Keratinocyte (primary cell): Measurements from ENCODE around the gene LARGE1. TPM values are rescaled to one million over a fixed set of nuclear protein-coding genes. Genes with fewer than 3 reads are reported as not detected.

ENCODE experiments used
- DNase-seq: peaks from one replicate; pipeline ENCODE4 v3.0.0-alpha.2; 2011; ENCODE audit warnings: low read depth, missing footprints, low spot score
- FAIRE-seq: peaks from 2 replicates; lab custom pipeline; 2011; peaks lifted over from hg19 to GRCh38; lab: Jason Lieb, UNC
- H2AFZ ChIP-seq: 2 replicates; pipeline ENCODE4 v1.6.0; 2012; ENCODE audit warnings: low read length, control low read depth, inconsistent platforms; ENCODE audit not compliant: control insufficient read depth
- H3K27ac ChIP-seq: 2 replicates; pipeline ENCODE4 v1.5.1; 2011; ENCODE audit warnings: low read length; ENCODE audit not compliant: control insufficient read depth, insufficient read depth
- H3K27me3 ChIP-seq: 3 replicates; pipeline ENCODE4 v1.6.0; 2011; ENCODE audit warnings: low read length; ENCODE audit not compliant: control insufficient read depth, insufficient read depth; ENCODE audit errors: extremely low read depth
- H3K36me3 ChIP-seq, 2 experiments: 2 replicates in 1 of 2; 3 replicates in 1 of 2; pipeline ENCODE4 v1.5.1; 2011; ENCODE audit warnings: low read length in 2 of 2, mild to moderate bottlenecking in 1 of 2; ENCODE audit not compliant: control insufficient read depth in 2 of 2, insufficient read depth in 2 of 2; ENCODE audit errors: extremely low read depth in 1 of 2
- H3K4me1 ChIP-seq: 3 replicates; pipeline ENCODE4 v1.5.1; 2011; ENCODE audit warnings: low read length; ENCODE audit not compliant: control insufficient read depth, insufficient read depth; ENCODE audit errors: extremely low read depth
- H3K4me2 ChIP-seq: 3 replicates; pipeline ENCODE4 v1.6.0; 2011; ENCODE audit warnings: low read depth, low read length; ENCODE audit not compliant: control insufficient read depth, insufficient read depth; ENCODE audit errors: extremely low read depth
- H3K4me3 ChIP-seq, 3 experiments: fragments of 200-600 bp in 1 of 3; sonication (generic) in 1 of 3; 2 replicates in 2 of 3; 3 replicates in 1 of 3; pipeline ENCODE4 v1.5.1; 2011 to 2016; ENCODE audit warnings: low read length in 3 of 3, mild to moderate bottlenecking in 3 of 3, control low read depth in 2 of 3, inconsistent platforms in 1 of 3, low read depth in 1 of 3, mixed read lengths in 1 of 3, mixed run types in 1 of 3, moderate library complexity in 1 of 3; ENCODE audit not compliant: control insufficient read depth in 2 of 3, insufficient read depth in 2 of 3; ENCODE audit errors: extremely low read depth in 1 of 3
- H3K79me2 ChIP-seq: 2 replicates; pipeline ENCODE4 v1.6.0; 2012; ENCODE audit warnings: low read length; ENCODE audit not compliant: control insufficient read depth, insufficient read depth
- H3K9ac ChIP-seq: 3 replicates; pipeline ENCODE4 v1.6.0; 2011; ENCODE audit warnings: low read length; ENCODE audit not compliant: control insufficient read depth, insufficient read depth; ENCODE audit errors: extremely low read depth
- H3K9me1 ChIP-seq: 3 replicates; pipeline ENCODE4 v1.6.0; 2011; ENCODE audit warnings: low read length; ENCODE audit not compliant: control insufficient read depth, insufficient read depth; ENCODE audit errors: extremely low read depth
- H3K9me3 ChIP-seq: 2 replicates; pipeline ENCODE4 v1.5.1; 2012; ENCODE audit warnings: low read depth, low read length; ENCODE audit not compliant: control insufficient read depth
- H4K20me1 ChIP-seq: 3 replicates; pipeline ENCODE4 v1.6.0; 2011; ENCODE audit warnings: low read length; ENCODE audit not compliant: control insufficient read depth, insufficient read depth; ENCODE audit errors: extremely low read depth
- CTCF ChIP-seq, 3 experiments: IDR thresholded peaks in 1 of 3; conservative IDR thresholded peaks in 1 of 3; optimal IDR thresholded peaks in 1 of 3; 2 replicates in 2 of 3; 3 replicates in 1 of 3; pipeline versions ENCODE3 to v1.5.1; 2011; ENCODE audit warnings: low read length in 3 of 3, mild to moderate bottlenecking in 3 of 3, moderate library complexity in 2 of 3, control low read depth in 1 of 3, inconsistent platforms in 1 of 3; ENCODE audit not compliant: insufficient read depth in 2 of 3; ENCODE audit errors: extremely low read depth in 1 of 3
- EZH2 ChIP-seq: IDR thresholded peaks from one replicate; pipeline ENCODE4 v1.6.1; 2012; ENCODE audit warnings: inconsistent platforms, mild to moderate bottlenecking, low read length, moderate library complexity
- dilution Hi-C: fragments of 300-500 bp; cut with MboI; formaldehyde crosslinking; loops from one replicate; pipeline ENCODE4 v1.7.0; 2020; ENCODE audit warnings: low sequenced_read_pairs; ENCODE audit not compliant: extremely low pct_ligation_motif_present
- polyA plus RNA-seq, 5 experiments: library from polyadenylated mRNA; depleted of rRNA in 3 of 5; stranded (reverse) in 3 of 5; stranded (forward) in 1 of 5; unstranded in 1 of 5; fragments of >200 nt; gene quantifications; 1 replicate in 1 of 5; 2 replicates in 3 of 5; 3 replicates in 1 of 5; pipeline versions ENCODE4 v1.2.1 to v1.2.3, GENCODE V29; 2011 to 2012; ENCODE audit warnings: missing spikeins in 2 of 5, low read depth in 1 of 5, low replicate concordance in 1 of 5

Gene LARGE1
- polyA plus RNA-seq, 1 donor (not counting 4 experiments of a cell fraction or from before 2014, with no cell fraction given) = 4.5 TPM

GRCh38 chr22:33743756-33744155 is 176.5 kb downstream of the LARGE1 start:
- TF ChIP-seq EZH2 (no peak), CTCF (optimal IDR thresholded peaks at IDR 0.05 in 1 of 3, IDR thresholded peaks at IDR 0.05 in 1 of 3, conservative IDR thresholded peaks at IDR 0.05 in 1 of 3; ENCODE audit: extremely low read depth in 1 of 3, insufficient read depth in 2 of 3, low read length in 3 of 3) (no peak)
- DNase-seq (no peak), FAIRE-seq (no peak)
- Histone ChIP-seq H3K4me3 (no peak overlapping the region), H3K9me3 (no peaks in the 10 kb centered on the region), H3K36me3 (no peaks in the 10 kb centered on the region), H3K9me1 (no peaks in the 10 kb centered on the region), H3K4me1 (no peaks in the 10 kb centered on the region), H3K4me2 (no peak overlapping the region), H2AFZ (no peak overlapping the region), H3K27ac (no peak overlapping the region), H4K20me1 (no peaks in the 10 kb centered on the region), H3K79me2 (no peaks in the 10 kb centered on the region), H3K27me3 (no peaks in the 10 kb centered on the region), H3K9ac (no peak overlapping the region)
- dilution Hi-C loops = no loop called here

- H2AFZ ChIP-seq = no peak overlapping the region
- no peak overlapping the region for H3K27ac ChIP-seq
- TF ChIP-seq CTCF (optimal IDR thresholded peaks at IDR 0.05 in 1 of 3, IDR thresholded peaks at IDR 0.05 in 1 of 3, conservative IDR thresholded peaks at IDR 0.05 in 1 of 3; ENCODE audit: extremely low read depth in 1 of 3, insufficient read depth in 2 of 3, low read length in 3 of 3) = no peak
- H3K4me2 ChIP-seq = no peak overlapping the region
- no peaks in the 10 kb centered on the region for H3K27me3 ChIP-seq
- no peak overlapping the region for H3K4me3 ChIP-seq
- FAIRE-seq = no peak
- no peaks in the 10 kb centered on the region for H3K4me1 ChIP-seq
- dilution Hi-C loops = no loop called here
- H4K20me1 ChIP-seq = no peaks in the 10 kb centered on the region
- H3K36me3 ChIP-seq = no peaks in the 10 kb centered on the region
- H3K9me3 ChIP-seq = no peaks in the 10 kb centered on the region
- no peak for DNase-seq
- no peaks in the 10 kb centered on the region for H3K9me1 ChIP-seq
- no peaks in the 10 kb centered on the region for H3K79me2 ChIP-seq
- H3K9ac ChIP-seq = no peak overlapping the region
Observed at GRCh38 chr22:33741025-33741424, 179.3 kb downstream of the LARGE1 start.
